ENCODE results near the gene ZNF414.
"Not testable (repeated sequence)": the region's sequence is repeated elsewhere in the genome, so short reads cannot be mapped to it uniquely, and the experiment has no call there.

The ZNF414 gene

GRCh38 chr19:8517551-8518442, 3.8 kb upstream of the ZNF414 start:
- DNase-seq, result no peak

- DNase-seq, result peak in 1 of 56 donors; percentile 6
Observed at GRCh38 chr19:8515317-8515716, 1.4 kb upstream of the ZNF414 start.

- not testable (repeated sequence) for DNase-seq
Observed at GRCh38 chr19:8514505-8515009, 590 bp upstream of the ZNF414 start.

GRCh38 chr19:8513036-8513686, 806 bp downstream of the ZNF414 start:
- DNase-seq, result peak in 1 of 56 donors; percentile 43

DNA sequence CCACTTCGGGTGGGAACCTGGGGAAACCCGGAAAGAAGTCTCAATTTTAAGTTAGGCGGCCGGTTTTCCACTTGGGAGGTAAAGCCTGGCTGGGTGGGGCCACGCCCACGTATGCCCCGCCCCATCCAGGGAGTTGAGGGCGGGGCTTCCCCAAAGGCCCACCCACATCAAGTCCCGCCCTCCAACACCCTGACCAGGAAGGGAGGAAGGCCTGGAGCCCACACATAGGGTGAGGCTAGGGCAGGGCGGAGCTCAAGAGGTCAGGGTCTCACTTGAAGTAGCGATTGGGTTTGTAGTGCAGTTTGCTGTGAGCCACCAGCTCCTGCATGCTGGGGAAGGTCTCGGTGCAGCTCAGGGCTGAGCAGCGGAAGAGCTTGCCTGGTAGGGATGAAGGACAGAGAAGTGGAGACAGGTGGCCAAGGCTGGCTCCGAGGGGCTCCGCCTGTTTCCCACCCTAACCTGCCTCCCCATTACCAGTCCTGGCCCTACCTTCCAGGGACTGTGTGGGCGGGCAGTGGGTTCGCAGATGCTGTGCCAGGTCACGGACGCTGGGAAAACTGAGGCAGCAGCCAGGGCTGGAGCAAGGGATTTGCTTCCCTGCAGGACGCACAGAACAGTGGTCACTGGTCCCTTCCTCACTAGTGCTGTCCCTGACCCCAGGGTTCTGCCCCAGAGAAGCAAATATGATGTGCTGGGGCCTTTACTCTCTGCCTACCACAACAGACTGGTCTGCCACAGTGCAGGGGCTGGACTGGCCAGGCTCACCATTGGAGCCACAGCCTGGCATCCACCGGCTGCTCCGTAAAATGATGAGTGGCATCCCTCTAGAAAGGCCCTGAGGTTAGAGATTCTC, 1.6 kb downstream of the ZNF414 start:
- peak in 1 of 56 donors; percentile 37 for DNase-seq

GRCh38 chr19:8511573-8512101, 2.3 kb downstream of the ZNF414 start:
- DNase-seq, result no peak

- no peak for DNase-seq
Observed at GRCh38 chr19:8510589-8511115, 3.3 kb downstream of the ZNF414 start.

DNA sequence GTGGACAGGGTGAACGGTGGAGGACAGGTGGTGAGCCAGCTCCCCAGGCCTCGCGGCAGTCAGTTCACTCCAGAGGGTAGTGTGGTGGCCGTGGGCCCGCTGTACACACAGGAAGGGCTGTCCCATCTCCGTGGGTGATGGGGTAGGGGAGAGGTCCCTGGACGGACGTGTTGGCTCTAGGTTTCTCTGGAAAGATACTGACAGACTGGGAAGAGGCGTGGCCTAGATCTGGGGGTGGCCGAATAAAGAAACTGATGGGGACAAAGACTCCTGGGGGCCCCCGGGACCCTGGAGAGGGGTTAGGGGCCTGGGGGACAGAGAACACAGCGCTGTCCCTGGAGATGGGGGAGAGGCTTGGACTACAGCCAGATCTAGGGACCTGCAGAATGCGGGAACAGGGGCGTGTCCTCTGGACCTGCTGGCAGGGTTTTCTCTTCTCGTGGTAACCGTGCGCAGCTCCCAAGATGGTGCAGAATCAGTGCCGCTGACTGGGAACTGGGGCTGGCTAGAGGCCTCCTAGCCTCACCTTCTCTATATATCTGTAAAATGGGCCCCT, 7.5 kb downstream of the ZNF414 start:
- DNase-seq, result no peak

DNA sequence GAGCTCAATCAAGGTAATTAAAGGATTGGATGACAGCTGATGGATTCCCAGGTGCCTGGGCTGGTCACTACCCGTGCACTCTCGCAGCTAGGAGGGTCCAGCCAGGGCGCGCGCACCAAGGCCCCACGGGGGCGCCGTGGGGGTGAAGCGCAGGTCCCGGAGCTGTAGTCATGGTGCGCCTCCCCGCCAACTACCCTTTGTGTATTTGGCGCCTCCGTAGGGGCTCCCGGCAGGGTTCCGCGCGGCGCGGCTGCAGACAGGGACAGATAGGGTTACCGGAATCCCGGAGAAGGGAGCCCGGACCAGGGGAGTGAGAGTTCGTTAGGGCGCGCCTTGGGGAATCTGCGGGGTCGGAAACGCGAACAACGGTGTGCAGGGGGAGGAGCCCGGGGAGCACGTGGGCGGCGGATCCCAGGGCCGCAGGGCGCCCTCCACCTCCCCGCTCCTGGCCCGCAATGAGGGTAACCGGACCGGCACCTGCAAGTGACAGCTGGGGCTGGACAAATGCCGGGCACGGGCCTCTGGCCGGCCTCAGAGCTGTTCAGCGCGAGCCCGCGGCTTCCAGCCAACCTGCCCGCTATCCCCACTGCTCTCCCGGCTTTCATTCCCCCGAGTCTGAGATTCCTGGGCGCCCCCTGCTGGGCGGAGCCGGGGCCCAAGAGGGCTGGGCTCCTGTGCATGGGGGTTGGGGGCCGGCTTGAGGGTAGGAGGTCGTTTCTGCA, 8.1 kb downstream of the ZNF414 start:
- DNase-seq, result peak in 54 of 56 donors; percentile 24 to 93 (median 70)

GRCh38 chr19:8504919-8505318, 9.0 kb downstream of the ZNF414 start:
- no peak for DNase-seq

DNA sequence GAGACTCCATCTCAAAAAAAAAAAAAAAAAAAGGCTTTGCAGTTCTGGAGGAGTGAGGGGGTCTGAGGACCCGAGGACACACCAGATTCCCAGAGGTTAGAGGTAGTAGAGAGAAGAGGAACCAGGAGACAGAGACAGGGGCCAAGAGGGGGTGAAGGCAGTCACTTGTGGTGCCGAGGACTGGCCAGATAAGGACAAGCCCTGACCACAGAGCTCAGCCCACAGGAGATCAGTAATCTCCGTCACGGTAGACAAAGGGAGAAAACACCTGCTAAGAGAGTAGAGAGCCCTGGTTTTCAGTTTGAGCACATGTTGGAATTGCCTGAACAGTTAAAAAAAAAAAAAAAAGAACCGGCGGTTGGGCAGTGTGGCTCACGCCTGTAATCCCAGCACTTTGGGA, 9.8 kb downstream of the ZNF414 start:
- no peak for DNase-seq

DNA sequence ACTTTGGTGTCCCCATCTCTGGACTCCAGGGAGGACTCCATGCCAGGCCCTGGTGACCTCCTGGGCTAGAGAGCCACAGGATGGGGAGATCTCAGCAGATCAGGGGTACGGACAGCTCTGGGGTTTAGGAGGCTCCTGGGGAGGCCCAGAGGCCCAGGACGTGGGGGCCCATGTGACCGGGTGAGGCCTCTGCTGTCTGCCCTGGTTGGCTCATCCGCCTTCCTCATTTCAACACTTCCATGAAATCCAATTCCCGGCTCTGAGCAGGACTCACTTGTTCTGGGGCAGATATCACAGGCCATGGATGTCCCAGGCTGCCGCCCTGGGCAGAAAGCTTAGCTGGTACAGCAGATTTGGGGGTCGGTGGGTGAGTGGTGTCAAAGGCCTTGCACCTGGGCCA, 10.5 kb downstream of the ZNF414 start:
- no peak for DNase-seq

DNA sequence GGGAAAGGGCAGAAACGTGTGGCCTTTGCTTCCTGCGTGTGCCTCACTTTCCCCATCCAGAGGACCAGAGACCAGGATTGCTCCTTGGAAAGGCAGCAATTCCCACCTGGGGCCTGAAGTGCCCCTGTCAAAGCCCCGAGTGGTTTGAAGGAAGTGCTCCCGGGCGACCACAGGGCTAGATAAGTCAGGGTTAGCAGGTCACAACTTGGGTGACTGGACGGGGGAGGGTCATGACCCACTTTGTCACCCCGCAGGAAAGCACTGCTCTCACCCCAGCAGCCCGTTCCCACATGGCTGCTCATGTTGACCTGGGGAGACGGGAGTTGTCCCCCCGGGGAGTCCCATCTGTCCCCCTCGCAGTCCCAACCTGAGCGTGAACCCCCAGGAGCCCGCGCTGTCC, 12.0 kb downstream of the ZNF414 start:
- DNase-seq, result no peak

DNA sequence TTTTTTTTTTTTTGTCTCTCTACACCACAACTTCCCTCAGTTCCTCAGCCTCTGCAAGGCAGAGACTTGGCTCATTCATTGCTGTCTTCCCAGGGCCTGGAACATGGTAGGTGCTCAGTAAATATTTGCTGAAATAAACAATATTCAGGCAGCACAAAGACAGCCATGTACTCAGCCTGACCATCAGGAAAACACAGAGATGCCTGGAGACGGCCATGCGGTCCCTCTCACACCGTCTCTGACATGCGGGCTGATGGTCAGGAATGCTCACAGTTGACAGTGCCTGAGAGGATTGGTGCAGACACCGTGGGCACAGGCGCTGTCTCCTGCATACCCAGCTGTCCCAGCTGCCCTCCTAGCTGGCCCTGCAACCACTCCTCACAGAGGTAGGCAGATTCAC, 12.5 kb downstream of the ZNF414 start:
- no peak for DNase-seq

GRCh38 chr19:8500158-8500557, 13.8 kb downstream of the ZNF414 start:
- peak in 2 of 56 donors; percentile 8 to 23 for DNase-seq

DNA sequence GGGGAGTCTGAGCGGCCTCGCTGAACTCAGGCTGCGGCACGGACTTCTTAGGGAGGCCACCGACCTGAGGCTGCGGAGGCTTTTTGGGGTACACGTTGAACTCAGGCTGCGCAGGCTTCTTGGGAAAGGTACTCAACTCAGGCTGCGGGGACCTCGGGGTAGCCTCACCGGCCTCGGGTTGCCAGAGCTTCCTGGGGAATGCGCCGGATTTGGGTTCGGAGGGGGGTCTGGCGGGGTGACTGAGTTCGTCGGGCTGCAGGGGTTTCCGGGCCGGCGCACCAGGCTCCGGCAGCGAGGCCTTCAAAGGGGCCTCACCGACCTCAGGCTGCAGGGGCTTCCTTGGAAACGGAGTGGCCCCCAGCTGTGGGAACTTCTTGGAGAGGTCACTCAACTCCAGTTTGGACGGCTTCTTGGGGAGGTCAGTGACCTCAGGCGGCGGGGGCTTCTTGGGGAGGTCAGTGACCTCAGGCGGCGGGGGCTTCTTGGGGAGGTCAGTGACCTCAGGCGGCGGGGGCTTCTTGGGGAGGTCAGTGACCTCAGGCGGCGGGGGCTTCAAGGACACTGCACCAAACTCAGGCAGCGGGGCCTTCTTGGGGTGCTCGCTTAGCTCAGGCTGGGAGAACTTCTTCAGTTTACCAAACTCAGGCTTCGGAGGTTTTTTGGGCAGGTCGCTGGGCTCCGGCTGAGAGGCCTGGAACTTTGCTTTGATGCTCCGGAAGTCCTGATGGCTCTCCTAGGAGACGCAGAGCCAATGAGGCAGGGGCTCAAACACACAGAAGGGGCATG, 14.7 kb downstream of the ZNF414 start:
- no peak for DNase-seq

GRCh38 chr19:8498295-8498694, 15.7 kb downstream of the ZNF414 start:
- DNase-seq, result no peak

DNA sequence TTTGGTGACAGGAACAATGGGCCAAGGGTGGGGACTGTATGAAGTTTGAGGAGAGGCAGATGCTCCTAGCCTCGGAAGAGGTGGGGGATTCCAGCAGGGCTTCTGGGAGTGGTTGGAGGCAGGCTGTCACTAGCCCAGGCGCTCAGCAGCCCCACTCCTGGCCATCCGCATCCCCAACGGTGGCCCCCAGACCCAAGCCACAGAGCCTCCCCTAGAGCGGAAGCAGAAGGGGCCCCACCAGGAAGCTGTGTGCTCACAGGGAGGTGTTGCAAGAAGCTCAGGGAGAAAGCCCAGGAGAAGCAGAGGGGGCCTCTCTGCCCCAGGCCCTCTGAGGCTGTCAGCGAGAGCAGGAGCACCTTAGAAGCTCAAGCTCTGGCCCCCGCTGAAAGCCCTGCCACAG, 19.8 kb downstream of the ZNF414 start:
- DNase-seq, result peak in 1 of 56 donors; percentile 8

GRCh38 chr19:8491574-8491973, 22.4 kb downstream of the ZNF414 start:
- DNase-seq, result no peak
